ENCODE data around the gene ZC4H2.
"Not testable (repeated sequence)": the region's sequence is repeated elsewhere in the genome, so short reads cannot be mapped to it uniquely, and the experiment has no call there.

The ZC4H2 gene, protein sequence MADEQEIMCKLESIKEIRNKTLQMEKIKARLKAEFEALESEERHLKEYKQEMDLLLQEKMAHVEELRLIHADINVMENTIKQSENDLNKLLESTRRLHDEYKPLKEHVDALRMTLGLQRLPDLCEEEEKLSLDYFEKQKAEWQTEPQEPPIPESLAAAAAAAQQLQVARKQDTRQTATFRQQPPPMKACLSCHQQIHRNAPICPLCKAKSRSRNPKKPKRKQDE

DNA sequence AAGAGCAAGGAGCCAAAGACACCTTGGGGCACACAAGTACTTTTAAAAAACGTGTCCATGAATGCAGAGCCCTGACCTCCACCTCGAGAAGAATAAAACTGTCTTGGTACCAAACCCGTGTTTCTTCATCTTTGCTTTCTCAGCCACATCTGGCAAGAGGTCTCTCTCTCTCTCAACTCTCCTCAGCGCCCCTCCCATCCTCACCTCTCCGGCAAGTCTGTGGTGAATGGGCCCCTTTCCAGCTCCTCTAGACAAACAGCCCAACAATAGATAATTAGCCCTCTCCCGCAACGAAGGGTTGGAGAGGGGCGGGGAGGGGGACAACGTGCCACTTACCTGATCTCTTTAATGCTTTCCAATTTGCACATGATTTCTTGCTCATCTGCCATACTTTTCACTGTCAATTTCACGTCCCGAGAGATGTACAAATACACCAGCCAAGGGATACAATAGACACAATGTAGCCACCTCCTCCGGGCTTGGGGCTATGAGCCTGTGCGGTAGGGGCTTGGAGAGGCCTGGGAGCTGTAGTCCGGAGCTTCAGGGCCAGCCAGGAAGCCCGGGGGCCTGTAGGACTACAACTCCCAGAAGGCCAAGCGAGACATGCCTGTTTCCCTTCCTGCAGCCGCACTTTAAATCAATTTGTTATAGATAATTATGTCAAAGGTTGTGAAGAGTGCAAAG lies at the start of gene ZC4H2:
ZC4H2 (minus strand) TSS at position 462 of the 684 bp plus-strand sequence; CDS start at position 389, 73 bp downstream.
- DNase-seq: no peak

DNA sequence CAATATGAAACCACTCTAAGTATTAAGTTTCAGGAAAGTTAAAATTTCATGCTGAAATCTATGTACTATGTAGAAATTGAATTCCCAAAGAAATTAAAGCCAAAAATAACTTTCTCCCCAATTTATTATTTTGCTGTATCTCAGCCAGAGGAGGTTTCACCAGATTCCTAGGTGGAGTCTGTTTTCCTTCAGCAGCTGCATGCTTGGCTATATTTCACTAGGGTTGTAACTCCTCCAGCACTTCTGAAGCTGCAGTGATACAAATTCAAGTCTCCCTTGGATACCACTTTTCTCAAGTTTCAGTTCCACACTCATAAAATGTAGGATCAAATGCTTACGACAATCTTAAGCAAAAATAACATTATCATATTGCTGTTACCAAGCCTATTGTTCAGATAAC lies 41.2 kb upstream of the ZC4H2 start:
- no peak for DNase-seq

DNA sequence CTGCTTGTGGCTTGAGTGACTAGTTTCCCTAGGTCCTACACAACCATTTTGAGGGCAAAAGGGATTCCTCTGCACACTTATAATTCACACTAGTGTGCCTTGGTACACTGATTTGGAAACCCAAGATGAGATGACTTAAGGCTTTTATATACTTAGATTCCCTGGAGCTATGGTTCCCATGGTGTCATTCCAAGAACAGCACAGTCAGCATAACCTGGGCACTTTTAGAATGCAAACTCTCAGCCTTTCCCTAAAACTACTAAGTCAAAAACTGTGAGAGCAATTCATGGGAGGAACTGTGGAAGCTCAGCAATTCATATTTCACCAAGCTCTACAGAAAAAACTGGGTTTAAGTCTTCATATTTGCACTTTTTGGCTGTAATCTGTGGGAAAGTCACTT lies 38.0 kb upstream of the ZC4H2 start:
- no peak for DNase-seq

DNA sequence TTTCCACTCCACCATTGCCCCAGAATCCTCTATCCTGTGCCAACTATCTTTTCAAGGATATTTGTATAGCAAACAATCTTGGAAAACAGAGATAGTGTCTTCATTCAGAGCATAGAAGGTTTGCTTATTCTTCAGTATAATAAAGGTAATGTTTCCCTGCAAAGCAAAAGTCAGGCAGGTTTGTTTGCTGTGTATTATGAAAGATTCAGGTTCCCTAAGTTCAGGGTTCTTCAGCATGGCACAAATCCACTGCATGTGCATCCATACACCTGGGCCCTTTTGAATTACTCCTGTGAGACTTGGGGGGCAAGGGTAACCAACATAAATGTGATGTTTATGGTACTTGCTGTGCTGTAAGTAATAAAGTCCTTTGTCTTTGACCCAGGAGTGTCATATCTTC lies 33.2 kb upstream of the ZC4H2 start:
- DNase-seq: no peak

DNA sequence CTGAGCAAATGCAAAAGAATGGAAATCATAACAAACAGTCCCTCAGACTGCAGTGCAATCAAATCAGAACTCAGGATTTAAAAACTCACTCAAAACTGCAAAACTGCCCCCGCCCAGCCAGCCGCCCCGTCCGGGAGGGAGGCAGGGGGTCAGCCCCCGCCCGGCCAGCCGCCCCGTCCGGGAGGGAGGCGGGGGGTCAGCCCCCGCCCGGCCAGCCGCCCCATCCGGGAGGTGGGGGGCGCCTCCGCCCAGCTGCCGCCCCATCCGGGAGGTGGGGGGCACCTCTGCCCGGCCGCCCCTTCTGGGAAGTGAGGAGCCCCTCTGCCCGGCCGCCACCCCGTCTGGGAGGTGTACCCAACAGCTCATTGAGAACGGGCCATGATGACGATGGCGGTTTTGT lies 26.0 kb upstream of the ZC4H2 start:
- not testable (repeated sequence) for DNase-seq

DNA sequence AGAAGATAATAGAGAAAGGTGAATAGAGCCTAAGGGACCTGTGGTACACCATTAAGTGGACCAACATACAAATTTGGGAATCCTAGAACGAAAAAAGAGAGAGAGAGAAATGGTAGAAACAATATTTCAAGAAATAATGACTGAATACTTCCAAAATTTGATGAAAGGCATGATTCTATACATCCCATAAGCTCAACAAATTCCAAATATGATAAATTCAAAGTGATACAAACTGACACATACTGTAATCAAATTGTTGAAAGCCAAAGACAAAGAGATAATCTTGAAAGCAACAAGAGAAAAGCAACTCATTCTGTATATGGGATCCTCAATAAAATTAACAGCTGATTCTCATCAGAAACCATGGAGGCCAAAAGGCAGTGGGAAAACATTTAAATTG lies 20.6 kb upstream of the ZC4H2 start:
- DNase-seq: no peak

DNA sequence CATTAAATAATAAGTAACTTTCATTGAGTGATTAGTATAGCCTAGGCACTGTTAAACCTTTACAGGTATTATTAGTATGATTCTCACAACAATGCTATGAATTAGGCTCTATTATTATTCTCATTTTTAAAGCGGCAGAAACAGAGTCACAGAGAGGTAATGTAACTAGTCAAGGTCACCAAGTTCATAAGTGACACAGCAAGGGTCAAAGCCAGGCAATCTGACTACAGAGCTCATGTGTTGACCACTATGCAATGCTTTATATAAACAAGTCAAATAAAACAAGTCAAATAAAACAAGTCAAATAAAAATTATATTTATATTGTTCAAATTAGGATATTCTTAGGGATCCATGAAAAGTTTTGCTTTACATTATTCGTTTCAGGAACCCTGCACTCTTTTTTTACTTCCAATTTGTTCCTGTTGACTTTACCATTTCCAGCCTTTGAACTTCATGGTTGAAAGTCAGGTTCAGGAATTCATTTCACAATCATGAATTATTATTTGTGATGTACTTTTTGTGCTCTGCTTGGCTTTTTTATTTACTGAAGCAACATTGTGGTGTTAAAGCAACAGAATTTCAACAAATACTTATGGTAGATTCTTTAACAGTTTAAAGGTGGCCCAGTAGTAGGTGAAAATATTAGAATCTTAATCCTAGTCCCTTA lies 18.0 kb upstream of the ZC4H2 start:
- no peak for DNase-seq

DNA sequence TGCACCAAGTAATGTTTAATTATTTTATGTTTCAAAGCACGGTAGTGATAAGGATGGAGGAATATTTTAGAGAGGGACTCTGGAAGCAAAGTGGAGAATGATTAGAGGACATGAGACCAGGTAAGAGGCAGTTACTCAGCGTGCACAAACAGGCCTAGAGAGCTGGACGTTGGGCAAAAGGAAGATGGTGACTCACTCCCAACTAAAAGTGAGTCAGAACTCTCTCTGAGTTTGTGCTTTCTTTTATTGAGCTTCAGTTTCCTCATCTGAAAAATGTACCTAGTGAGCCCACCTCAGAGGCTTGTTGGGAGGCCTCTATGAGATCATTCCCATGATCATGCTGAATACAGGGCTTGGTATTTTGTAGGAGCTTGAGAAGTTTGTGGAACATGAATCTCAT lies 1.6 kb upstream of the ZC4H2 start:
- no peak for DNase-seq

DNA sequence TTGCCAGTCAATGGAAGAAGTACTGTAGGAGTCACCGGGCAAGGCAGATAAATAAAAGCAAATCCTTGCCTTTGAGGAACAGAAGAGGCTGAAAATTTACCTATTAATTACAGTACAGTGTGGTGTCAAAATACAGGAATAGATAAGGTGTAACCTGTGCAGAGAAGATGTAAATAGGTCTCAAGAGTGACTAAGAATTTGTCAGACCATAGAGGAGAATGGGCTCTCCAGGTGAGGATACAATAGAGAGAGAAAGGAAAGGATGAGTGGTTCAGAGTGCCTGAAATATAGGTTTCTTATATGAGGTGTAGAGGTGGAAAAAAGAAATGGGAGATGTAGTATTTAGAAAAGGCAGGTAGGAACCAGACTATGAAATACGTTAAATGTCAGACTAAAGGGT lies 801 bp upstream of the ZC4H2 start:
- DNase-seq: no peak

DNA sequence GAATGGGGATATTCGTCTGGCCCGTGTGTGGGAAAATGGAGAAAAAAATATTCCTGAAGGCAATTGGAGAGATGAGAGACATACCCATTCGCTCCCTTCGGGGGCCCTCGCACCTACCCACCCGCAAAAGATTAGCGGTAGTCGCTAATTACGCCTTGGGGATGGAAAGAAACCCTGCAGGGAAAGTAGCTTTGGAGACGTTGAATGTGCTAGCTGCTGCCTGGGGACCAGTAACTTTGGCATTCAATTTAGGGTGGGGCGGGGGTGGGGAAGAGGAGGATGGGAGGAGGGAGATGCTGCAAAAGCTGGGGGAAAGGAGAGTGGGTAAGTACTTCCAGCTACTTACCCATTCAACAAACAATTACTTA lies 407 bp upstream of the ZC4H2 start:
- no peak for DNase-seq

DNA sequence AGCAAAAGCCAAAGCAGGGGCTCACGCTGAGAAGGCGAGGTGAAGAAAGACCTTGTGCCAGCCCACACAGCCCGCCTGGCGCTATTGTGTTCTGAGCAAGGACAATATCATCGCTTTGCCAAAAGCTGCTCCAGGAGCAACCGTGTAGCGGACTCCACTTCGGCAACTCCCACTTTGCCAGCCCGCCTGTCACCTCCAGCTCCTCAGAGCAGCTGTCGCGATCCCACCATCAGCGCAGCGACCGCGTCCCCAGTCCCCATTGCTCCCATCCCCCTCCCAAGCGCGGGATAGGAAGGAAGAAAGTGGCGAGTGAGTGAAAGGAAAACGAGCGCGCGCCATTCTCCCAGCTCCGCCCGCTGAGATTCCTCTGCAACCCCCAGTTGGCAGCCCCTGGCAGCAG lies 759 bp downstream of the ZC4H2 start:
- no peak for DNase-seq

DNA sequence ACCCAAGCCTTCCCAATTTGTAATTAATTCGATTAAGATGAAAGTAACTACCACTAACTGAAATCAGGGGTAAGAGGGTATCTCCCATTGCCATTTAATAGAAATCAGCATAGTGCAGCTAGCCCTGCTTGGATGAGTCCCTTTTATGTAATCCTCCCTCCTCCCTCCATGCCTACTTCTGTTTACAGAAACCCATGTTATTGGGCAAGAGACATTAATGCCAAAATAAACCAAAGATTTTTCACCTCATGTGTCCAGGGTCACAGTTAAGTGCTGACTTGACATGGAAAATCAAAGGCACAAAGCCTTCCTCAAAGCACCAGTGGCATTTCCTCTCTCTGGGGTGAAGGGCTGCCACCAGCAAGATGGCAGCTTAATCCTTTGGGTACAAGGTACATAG lies 50.8 kb downstream of the ZC4H2 start:
- DNase-seq: no peak

DNA sequence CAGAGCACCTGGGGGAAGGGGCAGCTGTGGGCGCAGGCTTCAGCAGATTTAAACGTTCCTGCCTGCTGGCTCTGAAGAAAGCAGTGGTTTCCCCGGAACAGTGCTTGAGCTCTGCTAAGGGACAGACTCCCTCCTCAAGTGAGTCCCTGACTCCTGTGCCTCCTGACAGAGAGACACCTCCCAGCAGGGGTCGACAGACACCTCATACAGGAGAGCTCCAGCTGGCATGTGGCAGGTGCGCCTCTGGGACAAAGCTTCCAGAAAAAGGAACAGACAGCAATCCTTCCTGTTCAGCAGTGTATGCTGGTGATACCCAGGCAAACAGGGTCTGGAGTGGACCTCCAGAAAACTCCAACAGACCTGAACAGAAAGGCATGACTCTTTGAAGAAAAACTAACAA lies 68.1 kb downstream of the ZC4H2 start:
- DNase-seq: no peak

DNA sequence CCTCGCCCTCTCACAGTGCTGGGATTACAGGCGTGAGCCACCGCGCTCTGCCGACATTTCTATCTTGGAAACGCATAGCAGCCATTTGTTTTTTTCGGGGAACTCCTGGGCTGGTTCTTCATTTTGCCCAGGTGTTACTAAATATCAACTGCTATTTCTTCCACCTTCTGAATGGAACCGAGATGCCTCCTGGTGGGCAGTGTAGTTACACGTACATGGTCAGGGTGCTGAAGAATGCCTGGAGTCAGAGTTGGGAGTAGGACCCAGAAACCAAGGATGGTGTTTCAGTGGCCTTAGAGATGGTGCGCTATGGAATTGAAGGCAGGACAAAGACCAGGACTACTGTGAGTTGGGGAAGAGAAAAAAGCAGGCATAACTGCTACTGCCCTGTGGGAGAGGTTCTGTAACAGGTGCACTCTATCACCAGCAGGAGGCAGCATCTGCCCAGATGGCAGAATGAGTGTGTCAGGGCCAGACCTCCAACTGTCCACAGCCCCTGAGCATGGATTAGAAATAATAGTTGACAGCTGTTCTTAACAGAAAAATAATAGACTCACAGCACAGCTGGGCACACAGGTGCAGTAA lies 81.7 kb downstream of the ZC4H2 start:
- no peak for DNase-seq

DNA sequence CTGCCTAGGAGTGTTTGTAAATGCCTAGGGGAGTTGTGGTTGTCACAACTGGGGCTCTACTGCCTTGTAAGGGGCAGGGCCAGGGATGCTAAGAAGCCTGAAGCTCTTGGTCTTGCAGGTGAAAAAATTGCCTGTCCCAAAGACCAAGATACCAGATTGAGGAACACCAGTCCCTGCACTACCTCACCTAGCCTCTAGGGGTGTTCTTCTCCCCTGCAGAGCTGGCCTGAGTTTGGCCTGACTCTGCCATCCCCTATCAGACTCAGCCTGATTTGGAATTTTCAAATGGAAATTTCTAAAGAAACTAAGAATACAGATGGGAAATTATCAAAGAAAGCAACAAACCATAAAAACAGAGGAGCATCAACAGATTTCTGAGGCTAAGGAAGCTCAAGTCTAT lies 90.4 kb downstream of the ZC4H2 start:
- DNase-seq: no peak

DNA sequence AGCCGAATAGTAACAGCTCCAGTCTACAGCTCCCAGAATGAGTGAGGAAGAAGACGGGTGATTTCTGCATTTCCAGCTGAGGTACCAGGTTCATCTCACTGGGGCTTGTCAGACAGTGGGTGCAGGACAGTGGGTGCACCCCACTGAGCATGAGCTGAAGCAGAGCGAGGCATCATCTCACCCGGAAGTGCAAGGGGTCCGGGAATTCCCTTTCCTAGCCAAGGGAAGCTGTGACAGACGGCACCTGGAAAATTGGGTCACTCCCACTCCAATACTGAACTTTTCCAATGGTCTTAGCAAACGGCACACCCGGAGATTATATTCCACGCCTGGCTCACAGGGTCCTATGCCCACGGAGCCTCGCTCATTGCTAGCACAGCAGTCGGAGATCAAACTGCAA lies 97.5 kb downstream of the ZC4H2 start:
- DNase-seq: not testable (repeated sequence)

DNA sequence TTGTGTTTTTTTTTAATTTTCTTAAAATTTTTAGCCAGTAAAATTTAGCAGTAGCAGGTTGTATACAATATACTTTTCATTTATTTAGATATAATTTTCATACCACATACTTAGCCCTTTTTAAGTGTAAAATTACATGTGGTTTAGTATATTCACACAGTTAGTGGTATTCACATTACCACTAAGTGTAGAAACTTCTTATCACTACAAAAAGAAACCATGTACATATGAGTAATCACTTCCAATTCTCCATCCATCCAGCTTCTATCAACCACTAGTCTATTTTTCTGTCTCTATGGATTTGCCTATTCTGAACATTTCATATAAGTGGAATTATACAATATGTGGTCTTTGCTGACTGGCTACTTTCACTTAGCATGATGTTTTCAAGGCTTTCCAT lies 109.0 kb downstream of the ZC4H2 start:
- DNase-seq: no peak

All from NCI-H2107 (cell line).